ENCODE results near the gene GAST. TPM values are rescaled to one million over a fixed set of nuclear protein-coding genes. Genes with fewer than 3 reads are reported as not detected.

The GAST gene
- total and polyA plus RNA-seq, 2 of the 13 experiments (the other 11 are each of a cell fraction or from before 2014, with no cell fraction given) = 0.32 to 0.42 TPM

DNA sequence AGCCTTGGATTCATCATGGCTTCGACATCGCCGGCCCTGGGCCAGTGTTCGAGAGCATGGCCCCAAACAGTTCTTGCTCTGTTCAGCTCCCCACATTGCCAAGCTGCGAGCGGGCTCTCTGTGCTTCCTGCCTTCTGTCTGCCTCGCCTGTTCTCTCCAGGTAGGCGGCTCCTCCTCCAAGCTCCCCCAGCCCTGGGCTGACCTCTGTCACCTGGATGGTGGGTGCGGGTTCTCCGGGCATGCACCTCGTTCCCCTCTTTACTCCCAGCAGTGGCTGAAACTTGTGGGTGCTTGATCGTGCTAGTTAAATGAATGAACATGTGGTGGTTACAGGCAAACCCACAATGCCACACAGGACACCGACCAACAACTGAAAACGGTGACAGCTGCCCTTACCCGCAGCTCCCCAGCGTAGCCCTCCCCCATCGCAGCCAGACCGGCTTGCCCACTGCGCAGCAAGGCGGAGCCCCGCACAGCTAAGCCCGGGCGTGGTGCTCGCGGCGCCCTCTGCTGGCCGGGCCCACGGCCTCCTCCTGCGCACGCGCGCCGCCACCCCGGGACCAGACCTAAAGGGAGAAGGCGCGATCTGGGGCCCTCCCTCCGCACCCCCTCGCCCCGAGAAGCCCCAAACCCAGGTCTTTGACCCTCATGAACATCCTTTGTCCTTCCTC is 46.4 kb upstream of the GAST start (continued):
- TF ChIP-seq, protein P1, sequence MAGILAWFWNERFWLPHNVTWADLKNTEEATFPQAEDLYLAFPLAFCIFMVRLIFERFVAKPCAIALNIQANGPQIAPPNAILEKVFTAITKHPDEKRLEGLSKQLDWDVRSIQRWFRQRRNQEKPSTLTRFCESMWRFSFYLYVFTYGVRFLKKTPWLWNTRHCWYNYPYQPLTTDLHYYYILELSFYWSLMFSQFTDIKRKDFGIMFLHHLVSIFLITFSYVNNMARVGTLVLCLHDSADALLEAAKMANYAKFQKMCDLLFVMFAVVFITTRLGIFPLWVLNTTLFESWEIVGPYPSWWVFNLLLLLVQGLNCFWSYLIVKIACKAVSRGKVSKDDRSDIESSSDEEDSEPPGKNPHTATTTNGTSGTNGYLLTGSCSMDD (CRISPR knock-in tag; IDR thresholded peaks at IDR 0.05) = no peak
- TF ChIP-seq, protein P2, sequence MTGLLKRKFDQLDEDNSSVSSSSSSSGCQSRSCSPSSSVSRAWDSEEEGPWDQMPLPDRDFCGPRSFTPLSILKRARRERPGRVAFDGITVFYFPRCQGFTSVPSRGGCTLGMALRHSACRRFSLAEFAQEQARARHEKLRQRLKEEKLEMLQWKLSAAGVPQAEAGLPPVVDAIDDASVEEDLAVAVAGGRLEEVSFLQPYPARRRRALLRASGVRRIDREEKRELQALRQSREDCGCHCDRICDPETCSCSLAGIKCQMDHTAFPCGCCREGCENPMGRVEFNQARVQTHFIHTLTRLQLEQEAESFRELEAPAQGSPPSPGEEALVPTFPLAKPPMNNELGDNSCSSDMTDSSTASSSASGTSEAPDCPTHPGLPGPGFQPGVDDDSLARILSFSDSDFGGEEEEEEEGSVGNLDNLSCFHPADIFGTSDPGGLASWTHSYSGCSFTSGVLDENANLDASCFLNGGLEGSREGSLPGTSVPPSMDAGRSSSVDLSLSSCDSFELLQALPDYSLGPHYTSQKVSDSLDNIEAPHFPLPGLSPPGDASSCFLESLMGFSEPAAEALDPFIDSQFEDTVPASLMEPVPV (CRISPR knock-in tag; IDR thresholded peaks at IDR 0.05) = 0 out of 2 replicates have a peak, but pooled peaks have one; percentile 67
- TF ChIP-seq, protein P3, sequence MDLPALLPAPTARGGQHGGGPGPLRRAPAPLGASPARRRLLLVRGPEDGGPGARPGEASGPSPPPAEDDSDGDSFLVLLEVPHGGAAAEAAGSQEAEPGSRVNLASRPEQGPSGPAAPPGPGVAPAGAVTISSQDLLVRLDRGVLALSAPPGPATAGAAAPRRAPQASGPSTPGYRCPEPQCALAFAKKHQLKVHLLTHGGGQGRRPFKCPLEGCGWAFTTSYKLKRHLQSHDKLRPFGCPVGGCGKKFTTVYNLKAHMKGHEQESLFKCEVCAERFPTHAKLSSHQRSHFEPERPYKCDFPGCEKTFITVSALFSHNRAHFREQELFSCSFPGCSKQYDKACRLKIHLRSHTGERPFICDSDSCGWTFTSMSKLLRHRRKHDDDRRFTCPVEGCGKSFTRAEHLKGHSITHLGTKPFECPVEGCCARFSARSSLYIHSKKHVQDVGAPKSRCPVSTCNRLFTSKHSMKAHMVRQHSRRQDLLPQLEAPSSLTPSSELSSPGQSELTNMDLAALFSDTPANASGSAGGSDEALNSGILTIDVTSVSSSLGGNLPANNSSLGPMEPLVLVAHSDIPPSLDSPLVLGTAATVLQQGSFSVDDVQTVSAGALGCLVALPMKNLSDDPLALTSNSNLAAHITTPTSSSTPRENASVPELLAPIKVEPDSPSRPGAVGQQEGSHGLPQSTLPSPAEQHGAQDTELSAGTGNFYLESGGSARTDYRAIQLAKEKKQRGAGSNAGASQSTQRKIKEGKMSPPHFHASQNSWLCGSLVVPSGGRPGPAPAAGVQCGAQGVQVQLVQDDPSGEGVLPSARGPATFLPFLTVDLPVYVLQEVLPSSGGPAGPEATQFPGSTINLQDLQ (CRISPR knock-in tag; IDR thresholded peaks at IDR 0.05) = no peak
- TF ChIP-seq ZEB1 (IDR thresholded peaks at IDR 0.05; ENCODE audit: insufficient replicate concordance, low read depth) (peak; percentile 21), AGO2 (optimal IDR thresholded peaks at IDR 0.05; ENCODE audit: low read depth, low read length) (no peak), SAP130 (CRISPR knock-in tag; IDR thresholded peaks at IDR 0.05; ENCODE audit: low read depth) (peak; percentile 75), HOXA9 (CRISPR knock-in tag; IDR thresholded peaks at IDR 0.05; ENCODE audit: borderline replicate concordance) (no peak), MYNN (CRISPR knock-in tag; IDR thresholded peaks at IDR 0.05; ENCODE audit: low read depth) (no peak), KMT2A (CRISPR knock-in tag; IDR thresholded peaks at IDR 0.05) (no peak), ZNF616 (CRISPR knock-in tag; IDR thresholded peaks at IDR 0.05; ENCODE audit: low read depth) (peak; percentile 83; the same call in 1 of the 2 replicates), GPN1 (CRISPR knock-in tag; IDR thresholded peaks at IDR 0.05; ENCODE audit: borderline replicate concordance) (no peak), PAX8 (CRISPR knock-in tag; IDR thresholded peaks at IDR 0.05; ENCODE audit: borderline replicate concordance) (no peak), SNAI1 (CRISPR knock-in tag; IDR thresholded peaks at IDR 0.05; ENCODE audit: borderline replicate concordance) (no peak), ZNF546 (CRISPR knock-in tag; conservative IDR thresholded peaks at IDR 0.05) (peak; percentile 40), BHLHE40 (IDR thresholded peaks at IDR 0.05; ENCODE audit: low read length) (0 out of 2 replicates have a peak, but pooled peaks have one; percentile 36), ZNF263 (CRISPR knock-in tag; IDR thresholded peaks at IDR 0.05) (no peak), SP2 (CRISPR knock-in tag; IDR thresholded peaks at IDR 0.05) (peak; percentile 35; the same call in 1 of the 2 replicates), ZNF703 (CRISPR knock-in tag; IDR thresholded peaks at IDR 0.05; ENCODE audit: borderline replicate concordance) (no peak)
- TF ChIP-seq, protein P4, sequence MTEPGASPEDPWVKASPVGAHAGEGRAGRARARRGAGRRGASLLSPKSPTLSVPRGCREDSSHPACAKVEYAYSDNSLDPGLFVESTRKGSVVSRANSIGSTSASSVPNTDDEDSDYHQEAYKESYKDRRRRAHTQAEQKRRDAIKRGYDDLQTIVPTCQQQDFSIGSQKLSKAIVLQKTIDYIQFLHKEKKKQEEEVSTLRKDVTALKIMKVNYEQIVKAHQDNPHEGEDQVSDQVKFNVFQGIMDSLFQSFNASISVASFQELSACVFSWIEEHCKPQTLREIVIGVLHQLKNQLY (CRISPR knock-in tag; IDR thresholded peaks at IDR 0.05) = no peak
- TF ChIP-seq, protein P5, sequence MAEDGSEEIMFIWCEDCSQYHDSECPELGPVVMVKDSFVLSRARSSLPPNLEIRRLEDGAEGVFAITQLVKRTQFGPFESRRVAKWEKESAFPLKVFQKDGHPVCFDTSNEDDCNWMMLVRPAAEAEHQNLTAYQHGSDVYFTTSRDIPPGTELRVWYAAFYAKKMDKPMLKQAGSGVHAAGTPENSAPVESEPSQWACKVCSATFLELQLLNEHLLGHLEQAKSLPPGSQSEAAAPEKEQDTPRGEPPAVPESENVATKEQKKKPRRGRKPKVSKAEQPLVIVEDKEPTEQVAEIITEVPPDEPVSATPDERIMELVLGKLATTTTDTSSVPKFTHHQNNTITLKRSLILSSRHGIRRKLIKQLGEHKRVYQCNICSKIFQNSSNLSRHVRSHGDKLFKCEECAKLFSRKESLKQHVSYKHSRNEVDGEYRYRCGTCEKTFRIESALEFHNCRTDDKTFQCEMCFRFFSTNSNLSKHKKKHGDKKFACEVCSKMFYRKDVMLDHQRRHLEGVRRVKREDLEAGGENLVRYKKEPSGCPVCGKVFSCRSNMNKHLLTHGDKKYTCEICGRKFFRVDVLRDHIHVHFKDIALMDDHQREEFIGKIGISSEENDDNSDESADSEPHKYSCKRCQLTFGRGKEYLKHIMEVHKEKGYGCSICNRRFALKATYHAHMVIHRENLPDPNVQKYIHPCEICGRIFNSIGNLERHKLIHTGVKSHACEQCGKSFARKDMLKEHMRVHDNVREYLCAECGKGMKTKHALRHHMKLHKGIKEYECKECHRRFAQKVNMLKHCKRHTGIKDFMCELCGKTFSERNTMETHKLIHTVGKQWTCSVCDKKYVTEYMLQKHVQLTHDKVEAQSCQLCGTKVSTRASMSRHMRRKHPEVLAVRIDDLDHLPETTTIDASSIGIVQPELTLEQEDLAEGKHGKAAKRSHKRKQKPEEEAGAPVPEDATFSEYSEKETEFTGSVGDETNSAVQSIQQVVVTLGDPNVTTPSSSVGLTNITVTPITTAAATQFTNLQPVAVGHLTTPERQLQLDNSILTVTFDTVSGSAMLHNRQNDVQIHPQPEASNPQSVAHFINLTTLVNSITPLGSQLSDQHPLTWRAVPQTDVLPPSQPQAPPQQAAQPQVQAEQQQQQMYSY (CRISPR knock-in tag; IDR thresholded peaks at IDR 0.05) = no peak

All from HepG2 (cell line).